A549 (cell line): ENCODE data around the gene SPTBN4. TPM values are rescaled to one million over a fixed set of nuclear protein-coding genes. Genes with fewer than 3 reads are reported as not detected.

Experiments
- ATAC-seq, 2 experiments: fragments of 200-7000 bp in 1 of 2; fragments of >200 bp in 1 of 2; cut with Nextera tagmentation in 1 of 2; cut with Tn5 transposase in 1 of 2; 3 replicates each; pipeline versions ENCODE4 v1.8.0 to v1.9.1; 2018 to 2020; ENCODE audit warnings: mild to moderate bottlenecking in 1 of 2, moderate library complexity in 1 of 2
- CTCF ChIA-PET: fragments of 300-600 bp; sonication (Branson Sonifier 250); formaldehyde crosslinking; extraction: SDS; loops from one replicate; lab custom pipeline; 2021; ENCODE audit warnings: antibody characterized with exemption, inconsistent platforms; lab: Yijun Ruan, JAX
- POLR2A ChIA-PET: fragments of 350-600 bp; formaldehyde crosslinking; extraction: SDS; loops from one replicate; lab custom pipeline; 2021; ENCODE audit warnings: antibody characterized with exemption, inconsistent platforms; lab: Yijun Ruan, JAX
- DNase-seq, 2 experiments: peaks; one replicate each; pipeline versions ENCODE4 v3.0.0 to v3.0.0-alpha.2; 2011 to 2016; ENCODE audit warnings: low read depth in 1 of 2, low spot score in 1 of 2
- FAIRE-seq: peaks from 2 replicates; lab custom pipeline; 2011; peaks lifted over from hg19 to GRCh38; lab: Jason Lieb, UNC
- H3K27ac ChIP-seq, 2 experiments: fragments of >200 bp; sonication (Bioruptor Twin); formaldehyde crosslinking; 3 replicates each; pipeline ENCODE4 v1.5.1; 2016 to 2017
- H3K4me1 ChIP-seq: fragments of >200 bp; sonication (Bioruptor Twin); formaldehyde crosslinking; 3 replicates; pipeline ENCODE4 v1.6.1; 2016
- H3K4me2 ChIP-seq: fragments of >200 bp; sonication (Bioruptor Twin); formaldehyde crosslinking; 3 replicates; pipeline ENCODE4 v1.6.1; 2016
- H3K4me3 ChIP-seq: fragments of >200 bp; sonication (Bioruptor Twin); formaldehyde crosslinking; 3 replicates; pipeline ENCODE4 v1.5.1; 2016
- H3K9me3 ChIP-seq: fragments of >200 bp; sonication (Bioruptor Twin); formaldehyde crosslinking; 3 replicates; pipeline ENCODE4 v1.6.1; 2016
- CBX2 ChIP-seq: fragments of 200-600 bp; sonication (generic); IDR thresholded peaks from 2 replicates; pipeline ENCODE4 v1.6.1; 2016; ENCODE audit warnings: low read depth, mild to moderate bottlenecking, borderline replicate concordance
- CBX8 ChIP-seq: fragments of 200-600 bp; sonication (generic); IDR thresholded peaks from 2 replicates; pipeline ENCODE4 v1.6.1; 2016
- EHF ChIP-seq: fragments of 250-450 bp; sonication (Bioruptor Pico); IDR thresholded peaks from 2 replicates; pipeline ENCODE4 v1.5.0; 2020; ENCODE audit warnings: mild to moderate bottlenecking
- EHMT2 ChIP-seq: fragments of 200-600 bp; sonication (generic); IDR thresholded peaks from 2 replicates; pipeline ENCODE4 v1.6.1; 2016; ENCODE audit warnings: antibody characterized with exemption, low read depth, mild to moderate bottlenecking, moderate library complexity
- JUN ChIP-seq, 2 experiments: fragments of >200 bp; sonication (Bioruptor Twin); formaldehyde crosslinking; IDR thresholded peaks; 2 replicates in 1 of 2; 3 replicates in 1 of 2; pipeline ENCODE4 v1.6.1; 2016 to 2017
- MAFK ChIP-seq: fragments of 450-650 bp; IDR thresholded peaks from 2 replicates; pipeline ENCODE4 v1.6.1; 2014; ENCODE audit not compliant: partially characterized antibody
- MYC ChIP-seq: IDR thresholded peaks from 2 replicates; pipeline ENCODE4 v1.6.1; 2012; ENCODE audit warnings: mild to moderate bottlenecking, inconsistent platforms, low read length, improper control_type of control experiment, borderline replicate concordance
- NFE2L2 ChIP-seq: fragments of 150-350 bp; conservative IDR thresholded peaks from 2 replicates; pipeline ENCODE4 v1.6.1; 2014; ENCODE audit warnings: low read length
- NR3C1 ChIP-seq: fragments of >200 bp; sonication (Bioruptor Twin); formaldehyde crosslinking; IDR thresholded peaks from 3 replicates; pipeline ENCODE4 v1.6.1; 2017
- PBX3 ChIP-seq: IDR thresholded peaks from 2 replicates; pipeline ENCODE4 v1.6.1; 2012
- POLR2A ChIP-seq: IDR thresholded peaks from 2 replicates; pipeline ENCODE4 v1.6.1; 2012; ENCODE audit warnings: mild to moderate bottlenecking, low read length
- POLR2AphosphoS2 ChIP-seq: conservative IDR thresholded peaks from 2 replicates; pipeline ENCODE4 v1.6.1; 2012; ENCODE audit warnings: low read length, improper control_type of control experiment, inconsistent platforms
- RNF2 ChIP-seq: fragments of 200-600 bp; sonication (generic); IDR thresholded peaks from 2 replicates; pipeline ENCODE4 v1.6.1; 2016; ENCODE audit warnings: low read depth, mild to moderate bottlenecking, antibody characterized with exemption, moderate library complexity, borderline replicate concordance
- WGBS: methylation state at CpG from one replicate; pipeline ENCODE4 v1.1.6; 2017; ENCODE audit errors: missing lambda C conversion rate; 5-methylcytosine and 5-hydroxymethylcytosine counted together
- polyA plus RNA-seq, 4 experiments: library from polyadenylated mRNA; depleted of rRNA in 3 of 4; stranded (reverse); fragments of >200 nt; fragmentation: RNase III in 1 of 4; extraction: RNeasy Plus Mini Kit Qiagen cat#74134 plus additional on column Dnase treatment in 1 of 4; gene quantifications; 2 replicates in 3 of 4; 3 replicates in 1 of 4; pipeline ENCODE4 v1.2.3, GENCODE V29; 2011 to 2017
- TF ChIP-seq, protein P1 (sequence below): fragments of 450-650 bp; IDR thresholded peaks from 2 replicates; pipeline ENCODE4 v1.6.1; 2014; ENCODE audit warnings: antibody characterized with exemption
- TF ChIP-seq, protein P2 (sequence below): fragments of 200-600 bp; sonication (generic); IDR thresholded peaks from 2 replicates; pipeline ENCODE4 v1.6.1; 2016; ENCODE audit warnings: antibody characterized with exemption, mild to moderate bottlenecking, moderate library complexity
- TF ChIP-seq, protein P3 (sequence below): fragments of >200 bp; sonication (Bioruptor Twin); formaldehyde crosslinking; IDR thresholded peaks from 2 replicates; pipeline ENCODE4 v1.6.1; 2016

SPTBN4 gene
- polyA plus RNA-seq, 2 of the 4 experiments (the other 2 are of a cell fraction) = 1.4 to 2.2 TPM

GRCh38 chr19:40608957-40609356, 142.2 kb downstream of the SPTBN4 start:
- H3K4me3 ChIP-seq = peak overlapping the region; percentile 49; the same call in 2 of the 3 replicates
- no peaks in the 10 kb centered on the region for H3K9me3 ChIP-seq
- POLR2A ChIA-PET = no interaction called here
- WGBS = 65% methylated on average over 4 of the region's 4 CpGs
- DNase-seq = no peak
- peak overlapping the region; percentile 65 for H3K4me2 ChIP-seq
- peak overlapping the region in 1 of 2 experiments; percentile 68; a peak in 2 of 6 replicates for H3K27ac ChIP-seq
- TF ChIP-seq EHMT2 (no peak), EHF (CRISPR knock-in tag) (no peak), NR3C1 (no peak)
- FAIRE-seq = no peak
- CTCF ChIA-PET = interaction anchor here (0.6 to 35.2 kb wide), 8 partner anchors 9 to 249 kb away, joined by 3 to 2247 read pairs (median 4); no protein-coding TSS in a partner anchor
- H3K4me1 ChIP-seq = peaks cover 43% of the 10 kb centered on the region
- no peak for ATAC-seq

DNA sequence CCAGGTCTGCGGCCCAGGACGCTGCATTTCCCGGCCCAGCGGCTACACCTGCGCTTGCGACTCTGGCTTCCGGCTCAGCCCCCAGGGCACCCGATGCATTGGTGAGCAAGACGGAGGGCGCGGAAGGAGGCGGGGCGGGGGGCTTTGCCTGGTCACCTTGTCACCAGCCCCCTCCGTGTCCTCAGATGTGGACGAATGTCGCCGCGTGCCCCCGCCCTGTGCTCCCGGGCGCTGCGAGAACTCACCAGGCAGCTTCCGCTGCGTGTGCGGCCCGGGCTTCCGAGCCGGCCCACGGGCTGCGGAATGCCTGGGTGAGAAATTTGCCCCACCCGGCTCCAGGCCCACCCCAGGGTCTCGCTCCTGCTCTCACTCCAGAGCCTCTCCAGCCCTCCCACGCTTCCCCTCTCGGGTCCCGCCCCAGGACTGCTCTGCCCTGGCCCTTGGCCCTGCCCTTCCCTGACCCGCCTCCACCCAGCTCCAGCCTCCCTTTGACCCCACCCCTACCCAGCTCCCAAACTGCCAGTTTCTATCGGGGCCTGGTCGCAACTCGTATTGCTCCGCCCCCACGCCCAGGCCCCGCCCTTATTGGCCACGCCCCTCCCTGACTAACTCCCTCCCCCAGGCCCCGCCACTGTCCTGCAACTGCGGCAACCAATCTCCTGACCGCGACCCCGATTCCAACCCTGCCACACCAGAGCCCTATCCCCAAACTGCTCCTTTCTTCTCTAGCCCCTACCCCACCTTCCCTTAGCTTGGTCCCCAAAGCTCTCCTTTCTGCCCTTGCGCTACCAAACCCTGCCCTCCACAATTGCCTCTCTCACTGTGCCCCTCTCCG, 143.0 kb downstream of the SPTBN4 start:
- peak overlapping the region; percentile 65 for H3K4me2 ChIP-seq
- FAIRE-seq (no peak), ATAC-seq (peak; percentile 12 to 55; a peak in 5 of 6 replicates), DNase-seq (peak; percentile 93 to 98)
- H3K4me3 ChIP-seq = peak overlapping the region; percentile 49
- 0 out of 2 replicates have a peak, but pooled peaks have one; percentile 19 for TF ChIP-seq POLR2A
- TF ChIP-seq CBX8 = no peak
- TF ChIP-seq PBX3 = no peak
- TF ChIP-seq, protein P1, sequence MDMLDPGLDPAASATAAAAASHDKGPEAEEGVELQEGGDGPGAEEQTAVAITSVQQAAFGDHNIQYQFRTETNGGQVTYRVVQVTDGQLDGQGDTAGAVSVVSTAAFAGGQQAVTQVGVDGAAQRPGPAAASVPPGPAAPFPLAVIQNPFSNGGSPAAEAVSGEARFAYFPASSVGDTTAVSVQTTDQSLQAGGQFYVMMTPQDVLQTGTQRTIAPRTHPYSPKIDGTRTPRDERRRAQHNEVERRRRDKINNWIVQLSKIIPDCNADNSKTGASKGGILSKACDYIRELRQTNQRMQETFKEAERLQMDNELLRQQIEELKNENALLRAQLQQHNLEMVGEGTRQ = no peak
- TF ChIP-seq EHF (CRISPR knock-in tag) = no peak
- no peak for TF ChIP-seq POLR2AphosphoS2
- TF ChIP-seq JUN (IDR thresholded peaks at IDR 0.05) = 0 out of 5 replicates have a peak, but pooled peaks of 1 of the 2 experiments have one; percentile 43
- TF ChIP-seq RNF2 = no peak
- TF ChIP-seq CBX2 = no peak
- peak overlapping the region; percentile 60 to 68 for H3K27ac ChIP-seq
- 58% methylated on average over 47 of the region's 50 CpGs for WGBS
- peaks cover 43% of the 10 kb centered on the region for H3K4me1 ChIP-seq
- POLR2A ChIA-PET = interaction anchor here (0.5 to 1.5 kb wide), 4 partner anchors 15 to 839 kb away, joined by 4 to 6 read pairs (median 6); partner anchors contain the start of gene RAB4B
- CTCF ChIA-PET = interaction anchor here (0.6 to 35.2 kb wide), 10 partner anchors 8 to 63 kb away, joined by 3 to 2247 read pairs (median 4); no protein-coding TSS in a partner anchor
- H3K9me3 ChIP-seq = no peaks in the 10 kb centered on the region

DNA sequence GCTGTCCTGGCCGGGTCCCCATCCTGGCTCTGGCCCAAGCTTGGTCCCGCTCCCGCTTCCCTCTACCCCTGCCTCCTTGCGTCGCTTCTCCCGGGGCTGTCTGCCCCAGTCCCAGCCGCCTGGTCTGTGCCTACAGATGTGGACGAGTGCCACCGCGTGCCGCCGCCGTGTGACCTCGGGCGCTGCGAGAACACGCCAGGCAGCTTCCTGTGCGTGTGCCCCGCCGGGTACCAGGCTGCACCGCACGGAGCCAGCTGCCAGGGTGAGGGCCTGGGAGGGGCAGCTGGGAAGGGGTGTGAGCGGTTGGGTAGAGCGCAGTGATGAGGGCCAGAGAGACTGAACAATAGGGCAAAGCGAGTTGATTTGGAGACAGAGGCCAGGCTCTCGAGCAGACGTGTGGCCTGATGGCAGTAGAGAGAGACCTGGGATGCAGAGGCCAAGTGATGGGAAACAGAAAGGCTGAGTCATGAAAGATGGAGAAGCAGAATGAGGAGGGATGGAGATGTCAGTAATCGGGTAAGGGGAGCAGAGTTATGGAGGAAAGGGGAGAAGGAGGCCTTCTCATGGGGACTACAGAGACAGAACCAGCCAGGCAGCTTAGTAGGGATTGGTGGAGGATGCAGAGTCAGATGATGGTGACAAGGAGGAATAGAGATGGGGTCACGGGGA, 143.7 kb downstream of the SPTBN4 start:
- Histone ChIP-seq H3K4me3 (no peak overlapping the region), H3K4me1 (peaks cover 38% of the 10 kb centered on the region)
- 91% methylated on average over 29 of the region's 29 CpGs for WGBS
- no peak for TF ChIP-seq MYC
- TF ChIP-seq MAFK = peak; percentile 84
- TF ChIP-seq, protein P2, sequence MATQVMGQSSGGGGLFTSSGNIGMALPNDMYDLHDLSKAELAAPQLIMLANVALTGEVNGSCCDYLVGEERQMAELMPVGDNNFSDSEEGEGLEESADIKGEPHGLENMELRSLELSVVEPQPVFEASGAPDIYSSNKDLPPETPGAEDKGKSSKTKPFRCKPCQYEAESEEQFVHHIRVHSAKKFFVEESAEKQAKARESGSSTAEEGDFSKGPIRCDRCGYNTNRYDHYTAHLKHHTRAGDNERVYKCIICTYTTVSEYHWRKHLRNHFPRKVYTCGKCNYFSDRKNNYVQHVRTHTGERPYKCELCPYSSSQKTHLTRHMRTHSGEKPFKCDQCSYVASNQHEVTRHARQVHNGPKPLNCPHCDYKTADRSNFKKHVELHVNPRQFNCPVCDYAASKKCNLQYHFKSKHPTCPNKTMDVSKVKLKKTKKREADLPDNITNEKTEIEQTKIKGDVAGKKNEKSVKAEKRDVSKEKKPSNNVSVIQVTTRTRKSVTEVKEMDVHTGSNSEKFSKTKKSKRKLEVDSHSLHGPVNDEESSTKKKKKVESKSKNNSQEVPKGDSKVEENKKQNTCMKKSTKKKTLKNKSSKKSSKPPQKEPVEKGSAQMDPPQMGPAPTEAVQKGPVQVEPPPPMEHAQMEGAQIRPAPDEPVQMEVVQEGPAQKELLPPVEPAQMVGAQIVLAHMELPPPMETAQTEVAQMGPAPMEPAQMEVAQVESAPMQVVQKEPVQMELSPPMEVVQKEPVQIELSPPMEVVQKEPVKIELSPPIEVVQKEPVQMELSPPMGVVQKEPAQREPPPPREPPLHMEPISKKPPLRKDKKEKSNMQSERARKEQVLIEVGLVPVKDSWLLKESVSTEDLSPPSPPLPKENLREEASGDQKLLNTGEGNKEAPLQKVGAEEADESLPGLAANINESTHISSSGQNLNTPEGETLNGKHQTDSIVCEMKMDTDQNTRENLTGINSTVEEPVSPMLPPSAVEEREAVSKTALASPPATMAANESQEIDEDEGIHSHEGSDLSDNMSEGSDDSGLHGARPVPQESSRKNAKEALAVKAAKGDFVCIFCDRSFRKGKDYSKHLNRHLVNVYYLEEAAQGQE = no peak
- peak; percentile 41; the same call in 1 of the 2 replicates for TF ChIP-seq NFE2L2
- TF ChIP-seq, protein P3, sequence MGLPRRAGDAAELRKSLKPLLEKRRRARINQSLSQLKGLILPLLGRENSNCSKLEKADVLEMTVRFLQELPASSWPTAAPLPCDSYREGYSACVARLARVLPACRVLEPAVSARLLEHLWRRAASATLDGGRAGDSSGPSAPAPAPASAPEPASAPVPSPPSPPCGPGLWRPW = no peak
- TF ChIP-seq, all 56 proteins: peak for 2
- H3K27ac ChIP-seq = peak overlapping the region in 1 of 2 experiments; percentile 68; a peak in 3 of 6 replicates
- POLR2A ChIA-PET = interaction anchor here (0.5 to 1.5 kb wide), 4 partner anchors 14 to 839 kb away, joined by 4 to 6 read pairs (median 6); partner anchors contain the start of gene RAB4B
- FAIRE-seq (no peak), ATAC-seq (no peak), DNase-seq (no peak)
- CTCF ChIA-PET = interaction anchor here (0.9 to 35.2 kb wide), 9 partner anchors 9 to 63 kb away, joined by 3 to 2247 read pairs (median 4); no protein-coding TSS in a partner anchor
- H3K9me3 ChIP-seq = no peaks in the 10 kb centered on the region
- H3K4me2 ChIP-seq = peak overlapping the region; percentile 65
